Stimulated activated naive CD8-positive, alpha-beta T cell treated with anti-CD3 and anti-CD28 coated beads, Interleukin-15, amount 100 ng/mL, for 72 hours (primary cell): ENCODE measurements around the gene UBAC2.
"Not testable (repeated sequence)": the region's sequence is repeated elsewhere in the genome, so short reads cannot be mapped to it uniquely, and the experiment has no call there.

Source experiments
- ATAC-seq: fragments of 150-1000 bp; cut with Tn5 transposase; 2 replicates; pipeline ENCODE4 v1.10.0; 2021; ENCODE audit warnings: mild to moderate bottlenecking, moderate library complexity
- DNase-seq, 2 donors: peaks; one replicate each; pipeline ENCODE4 v3.0.0; 2021 to 2022
- H3K27ac Mint-ChIP-seq, 2 donors: one replicate each; pipeline ENCODE4 v1.8.0; 2022; ENCODE audit warnings: mild to moderate bottlenecking in 2 of 2, mixed read lengths in 2 of 2, moderate library complexity in 2 of 2
- H3K27me3 Mint-ChIP-seq: one replicate; pipeline ENCODE4 v1.8.0; 2022; ENCODE audit warnings: mixed read lengths
- H3K4me1 Mint-ChIP-seq: one replicate; pipeline ENCODE4 v1.8.0; 2022; ENCODE audit warnings: mild to moderate bottlenecking, mixed read lengths
- H3K4me3 Mint-ChIP-seq, 2 donors: one replicate each; pipeline ENCODE4 v1.8.0; 2022; ENCODE audit warnings: mild to moderate bottlenecking in 2 of 2, mixed read lengths in 2 of 2, moderate library complexity in 1 of 2
- H3K9me3 Mint-ChIP-seq, 2 donors: one replicate each; pipeline ENCODE4 v1.8.0; 2022; ENCODE audit warnings: mixed read lengths in 2 of 2

Gene UBAC2

GRCh38 chr13:99217461-99218110 lies 16.9 kb downstream of the UBAC2 start:
- no peak for DNase-seq
- peak overlapping the region in 1 of 2 donors; percentile 91 for H3K27ac Mint-ChIP-seq
- no peak for ATAC-seq
- H3K4me3 Mint-ChIP-seq: peak overlapping the region; percentile 66 to 87
- H3K9me3 Mint-ChIP-seq: peaks cover 0 to 6% of the 10 kb centered on the region in 2 donors
- peaks cover 93% of the 10 kb centered on the region for H3K4me1 Mint-ChIP-seq
- no peaks in the 10 kb centered on the region for H3K27me3 Mint-ChIP-seq

DNA sequence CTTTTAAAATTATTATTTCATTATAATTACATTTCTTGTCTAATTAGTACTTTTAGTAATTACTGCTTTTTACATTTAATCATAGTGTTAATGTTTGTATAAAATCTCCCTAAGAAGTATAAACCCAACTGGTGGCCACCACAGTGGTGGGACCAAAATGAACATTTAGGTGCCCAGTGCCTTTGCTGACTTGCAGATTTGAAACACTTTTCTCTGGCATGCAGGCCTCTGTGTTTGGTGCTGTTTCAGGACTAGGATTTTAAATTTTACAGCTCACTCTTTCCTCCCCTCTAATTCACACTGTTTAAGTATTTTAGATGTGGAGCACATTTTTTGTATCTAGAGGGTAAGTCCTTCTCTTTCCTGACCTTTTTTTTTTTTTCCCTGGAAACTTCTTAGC lies 17.5 kb downstream of the UBAC2 start:
- no peak for DNase-seq
- peak overlapping the region; percentile 72 to 91 for H3K27ac Mint-ChIP-seq
- H3K9me3 Mint-ChIP-seq: peaks cover 0 to 6% of the 10 kb centered on the region in 2 donors
- peak overlapping the region; percentile 66 to 78 for H3K4me3 Mint-ChIP-seq
- ATAC-seq: no peak
- H3K27me3 Mint-ChIP-seq: no peaks in the 10 kb centered on the region
- peaks cover 95% of the 10 kb centered on the region for H3K4me1 Mint-ChIP-seq

DNA sequence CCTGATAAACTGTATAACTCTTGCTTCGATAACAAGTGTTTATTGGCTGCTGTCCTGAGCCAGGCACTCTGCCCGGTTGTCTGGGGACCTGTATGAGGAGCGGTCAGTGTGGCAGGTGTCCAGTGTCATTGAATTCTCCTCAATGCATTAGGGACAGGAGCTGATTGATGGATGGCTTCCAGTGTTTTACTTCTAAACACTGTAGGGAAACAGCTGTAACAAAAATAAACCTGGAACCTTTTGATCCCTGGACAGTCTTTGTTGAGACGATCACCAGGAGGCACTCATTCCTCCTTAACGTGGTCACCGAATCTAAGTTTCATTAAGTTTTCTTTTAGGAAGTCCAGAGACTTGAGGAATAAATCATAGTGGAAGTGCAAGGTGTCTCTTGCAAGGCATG lies 17.9 kb downstream of the UBAC2 start:
- no peaks in the 10 kb centered on the region for H3K27me3 Mint-ChIP-seq
- peaks cover 95% of the 10 kb centered on the region for H3K4me1 Mint-ChIP-seq
- H3K9me3 Mint-ChIP-seq: peaks cover 0 to 6% of the 10 kb centered on the region in 2 donors
- peak overlapping the region; percentile 66 to 78 for H3K4me3 Mint-ChIP-seq
- peak overlapping the region; percentile 72 to 91 for H3K27ac Mint-ChIP-seq
- DNase-seq: no peak
- ATAC-seq: no peak

GRCh38 chr13:99218969-99219368 lies 18.3 kb downstream of the UBAC2 start:
- H3K27ac Mint-ChIP-seq: peak overlapping the region; percentile 72 to 91
- H3K4me3 Mint-ChIP-seq: peak overlapping the region; percentile 66 to 78
- ATAC-seq (peak; percentile 77), DNase-seq (peak; percentile 51 to 71)
- peaks cover 0 to 6% of the 10 kb centered on the region in 2 donors for H3K9me3 Mint-ChIP-seq
- H3K4me1 Mint-ChIP-seq: peaks cover 95% of the 10 kb centered on the region
- H3K27me3 Mint-ChIP-seq: no peaks in the 10 kb centered on the region

DNA sequence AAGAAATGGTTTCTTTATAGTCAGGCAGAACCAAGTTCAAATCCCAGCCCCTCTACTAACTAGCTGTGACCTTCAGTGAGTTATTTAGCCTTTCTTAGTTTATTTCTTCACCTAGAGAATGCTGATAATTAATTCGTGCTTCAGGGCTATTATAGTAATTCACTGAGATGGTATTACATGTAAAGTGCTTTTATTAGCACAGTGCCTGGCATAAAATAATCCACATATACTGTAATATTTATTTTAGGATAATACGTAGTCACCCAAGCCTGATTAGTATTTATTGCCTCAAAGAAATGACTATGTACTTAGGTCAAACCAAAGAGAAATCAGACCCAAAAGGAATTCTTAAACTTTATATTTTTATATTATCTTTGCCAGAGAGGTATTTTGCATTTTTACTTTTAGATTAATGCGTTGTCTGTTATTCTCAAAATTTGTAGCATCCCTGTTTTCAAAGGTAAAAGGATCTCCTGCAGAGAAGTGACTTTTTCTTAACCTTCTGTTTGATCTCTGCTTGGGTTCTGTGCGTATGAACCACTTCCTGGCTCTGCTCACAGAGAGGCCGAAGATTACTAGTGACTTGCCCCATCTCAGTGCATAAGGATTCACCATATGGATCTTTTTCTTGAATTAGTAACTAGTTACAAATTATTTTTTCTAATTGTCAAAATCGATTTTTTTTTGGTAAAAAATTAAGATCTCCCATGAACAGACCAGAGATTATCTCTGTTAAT lies 19.7 kb downstream of the UBAC2 start:
- peak overlapping the region; percentile 26 to 52 for H3K4me3 Mint-ChIP-seq
- H3K4me1 Mint-ChIP-seq: peaks cover 95% of the 10 kb centered on the region
- H3K27ac Mint-ChIP-seq: no peak overlapping the region
- H3K27me3 Mint-ChIP-seq: no peaks in the 10 kb centered on the region
- H3K9me3 Mint-ChIP-seq: peaks cover 0 to 6% of the 10 kb centered on the region in 2 donors
- DNase-seq: no peak
- peak; percentile 49 for ATAC-seq

GRCh38 chr13:99221567-99222239 lies 21.0 kb downstream of the UBAC2 start:
- Mint-ChIP-seq H3K9me3 (peaks cover 0 to 6% of the 10 kb centered on the region in 2 donors), H3K27me3 (no peaks in the 10 kb centered on the region), H3K4me3 (peak overlapping the region; percentile 36 to 61), H3K27ac (peak overlapping the region in 1 of 2 donors; percentile 75), H3K4me1 (peaks cover 95% of the 10 kb centered on the region)
- ATAC-seq (peak; percentile 32), DNase-seq (no peak)

DNA sequence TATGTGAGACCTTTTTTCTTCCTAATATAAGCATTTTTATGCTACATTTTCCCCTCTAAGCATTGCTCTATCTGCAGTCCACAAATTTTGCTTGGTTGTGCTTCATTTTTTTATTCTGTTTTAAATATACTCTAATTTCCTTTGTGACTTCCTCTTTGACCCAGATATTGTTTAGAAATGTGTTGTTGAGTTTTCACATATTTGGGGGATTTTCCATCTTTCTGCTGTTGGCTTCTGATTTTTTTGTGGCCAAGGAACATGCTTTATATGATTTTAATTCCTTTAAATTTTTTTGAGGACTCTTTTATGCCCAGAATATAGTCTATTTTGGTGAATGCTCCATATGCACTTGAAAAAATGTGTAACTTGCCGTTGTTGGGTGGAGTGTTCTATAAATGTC lies 22.9 kb downstream of the UBAC2 start:
- peak overlapping the region; percentile 27 to 87 for H3K27ac Mint-ChIP-seq

DNA sequence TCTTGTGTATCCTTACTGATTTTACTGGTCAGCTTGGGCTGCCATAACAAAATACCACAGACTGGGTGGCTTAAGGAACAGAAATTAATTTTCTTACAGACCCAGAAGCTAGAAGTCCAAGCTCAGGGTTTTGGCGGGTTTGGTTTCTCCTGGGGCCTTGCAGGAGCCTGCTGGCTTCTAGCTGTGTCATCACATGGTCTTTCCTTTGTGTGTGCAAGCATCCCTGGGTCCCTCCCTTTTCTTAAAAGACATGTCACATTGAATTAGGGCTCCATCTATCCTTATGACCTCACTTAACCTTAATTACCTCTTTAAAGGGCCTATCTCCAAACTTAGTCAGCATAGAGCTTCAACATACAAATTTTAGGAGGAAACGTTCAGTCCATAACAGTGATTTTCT lies 23.4 kb downstream of the UBAC2 start:
- no peaks in the 10 kb centered on the region for H3K27me3 Mint-ChIP-seq
- no peak overlapping the region for H3K27ac Mint-ChIP-seq
- DNase-seq (no peak), ATAC-seq (no peak)
- peaks cover 91% of the 10 kb centered on the region for H3K4me1 Mint-ChIP-seq
- H3K4me3 Mint-ChIP-seq: peak overlapping the region; percentile 30 to 60
- H3K9me3 Mint-ChIP-seq: peaks cover 0 to 6% of the 10 kb centered on the region in 2 donors

More for the DNA sequence above, 22.9 kb downstream of the UBAC2 start:
- Mint-ChIP-seq H3K27me3 (no peaks in the 10 kb centered on the region), H3K9me3 (peaks cover 0 to 6% of the 10 kb centered on the region in 2 donors), H3K4me1 (peaks cover 91% of the 10 kb centered on the region), H3K4me3 (peak overlapping the region; percentile 30 to 60)
- no peak for ATAC-seq
- DNase-seq: no peak

GRCh38 chr13:99225078-99225477 lies 24.4 kb downstream of the UBAC2 start:
- ATAC-seq (no peak), DNase-seq (no peak)
- Mint-ChIP-seq H3K4me3 (peak overlapping the region in 1 of 2 donors; percentile 12), H3K9me3 (peaks cover 0 to 6% of the 10 kb centered on the region in 2 donors), H3K4me1 (peaks cover 93% of the 10 kb centered on the region), H3K27me3 (no peaks in the 10 kb centered on the region), H3K27ac (no peak overlapping the region)

DNA sequence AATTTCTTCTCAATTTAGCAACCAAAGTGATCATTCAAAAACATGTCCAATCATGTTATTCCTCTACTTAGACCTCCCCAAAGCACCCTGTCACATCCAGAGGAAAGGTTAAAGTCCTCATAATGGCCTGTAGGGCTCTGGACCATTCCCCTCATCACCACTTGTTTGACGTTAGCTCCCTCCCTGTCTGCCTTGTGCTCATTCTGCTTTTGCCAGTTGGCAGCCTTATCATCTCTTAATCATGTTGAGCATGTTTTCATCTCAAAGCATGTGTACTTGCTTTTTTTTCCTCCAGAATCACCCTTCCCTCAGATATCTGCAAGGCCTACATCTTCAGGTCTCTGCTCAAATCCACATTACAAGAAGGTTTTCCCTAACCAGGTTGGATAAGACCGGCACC lies 25.9 kb downstream of the UBAC2 start:
- Mint-ChIP-seq H3K4me1 (peaks cover 96% of the 10 kb centered on the region), H3K4me3 (peak overlapping the region in 1 of 2 donors; percentile 3), H3K9me3 (peaks cover 0 to 6% of the 10 kb centered on the region in 2 donors), H3K27me3 (no peaks in the 10 kb centered on the region), H3K27ac (peak overlapping the region; percentile 27 to 50)
- no peak for ATAC-seq
- no peak for DNase-seq

- H3K4me1 Mint-ChIP-seq: peaks cover 94% of the 10 kb centered on the region
- H3K4me3 Mint-ChIP-seq: peak overlapping the region; percentile 12 to 65
- no peaks in the 10 kb centered on the region for H3K9me3 Mint-ChIP-seq
- H3K27me3 Mint-ChIP-seq: no peaks in the 10 kb centered on the region
- H3K27ac Mint-ChIP-seq: peak overlapping the region in 1 of 2 donors; percentile 50
- no peak for DNase-seq
- peak; percentile 2 for ATAC-seq
Measured at GRCh38 chr13:99227331-99227900, 26.8 kb downstream of the UBAC2 start.

- ATAC-seq: peak; percentile 48
- H3K27ac Mint-ChIP-seq: peak overlapping the region in 1 of 2 donors; percentile 50
Measured at GRCh38 chr13:99227909-99228688, 27.4 kb downstream of the UBAC2 start.

DNA sequence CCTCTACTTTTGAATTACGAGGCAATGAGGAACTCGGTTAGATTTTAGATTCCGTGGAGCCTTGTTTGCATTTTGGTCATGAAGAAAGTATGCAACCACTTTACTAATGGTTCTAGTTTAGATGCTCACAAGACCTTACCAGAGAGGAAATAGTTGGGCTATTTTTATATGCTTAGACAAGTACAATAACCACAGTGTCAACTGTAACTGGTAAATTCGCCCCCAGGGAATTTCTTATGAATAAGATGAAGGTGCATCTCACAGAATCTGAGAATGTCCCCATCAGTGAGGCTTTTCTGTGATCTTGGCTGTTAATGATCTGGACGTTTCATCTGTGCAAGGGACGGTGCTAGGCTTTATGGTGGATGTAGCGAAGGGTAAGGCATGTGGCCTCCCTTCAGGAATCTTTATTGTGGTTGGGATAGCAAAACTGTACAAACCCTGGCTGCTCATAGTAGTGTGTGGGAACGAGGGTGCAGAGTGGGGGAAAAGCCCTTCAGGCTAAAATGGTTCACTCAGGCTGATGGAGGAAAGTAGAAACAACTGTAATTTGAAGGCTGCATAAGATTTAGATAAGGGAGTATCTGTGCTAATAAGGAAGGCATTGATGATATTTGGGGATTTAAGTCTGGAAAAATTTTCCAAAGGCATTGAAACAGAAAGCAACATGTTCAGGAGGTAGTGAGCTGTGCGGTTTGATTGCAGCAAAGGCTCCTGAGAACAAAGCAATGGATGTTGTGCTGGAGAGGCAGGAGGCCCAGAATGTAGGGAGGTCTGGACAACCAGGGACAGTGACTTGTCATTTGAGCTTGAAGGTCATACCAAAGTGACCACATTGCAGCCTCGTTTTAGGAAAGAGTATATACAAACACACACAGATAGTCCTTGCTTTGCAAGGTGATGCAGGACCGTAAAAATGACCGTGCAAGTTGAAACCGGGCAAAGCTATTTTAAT lies 28.4 kb downstream of the UBAC2 start:
- Mint-ChIP-seq H3K27ac (peak overlapping the region; percentile 77 to 87), H3K27me3 (no peaks in the 10 kb centered on the region)

More at GRCh38 chr13:99227909-99228688, 27.4 kb downstream of the UBAC2 start:
- Mint-ChIP-seq H3K9me3 (no peaks in the 10 kb centered on the region), H3K27me3 (no peaks in the 10 kb centered on the region), H3K4me1 (peaks cover 93% of the 10 kb centered on the region), H3K4me3 (peak overlapping the region; percentile 81 to 83)
- DNase-seq: no peak

GRCh38 chr13:99230588-99230987 lies 29.9 kb downstream of the UBAC2 start:
- H3K9me3 Mint-ChIP-seq, H3K4me3 Mint-ChIP-seq, ATAC-seq, DNase-seq, H3K27me3 Mint-ChIP-seq: not testable (repeated sequence)
- peaks cover 89% of the 10 kb centered on the region for H3K4me1 Mint-ChIP-seq
- H3K27ac Mint-ChIP-seq: peak overlapping the region in 1 of 2 donors; percentile 21

More for the DNA sequence above, 28.4 kb downstream of the UBAC2 start:
- Mint-ChIP-seq H3K9me3 (no peaks in the 10 kb centered on the region), H3K4me3 (peak overlapping the region; percentile 81 to 83), H3K4me1 (peaks cover 90% of the 10 kb centered on the region)
- DNase-seq (no peak), ATAC-seq (peak; percentile 91)
